DND-41 (cell line): ENCODE data around the gene SORBS1.

Source experiments
- EZH2 ChIP-seq: IDR thresholded peaks from 3 replicates; pipeline ENCODE4 v1.6.1; 2012; ENCODE audit warnings: borderline replicate concordance, low read depth, mild to moderate bottlenecking, moderate library complexity, low read length, inconsistent platforms; ENCODE audit not compliant: severe bottlenecking
- TF ChIP-seq, protein P1 (sequence below): IDR thresholded peaks from 2 replicates; pipeline ENCODE4 v1.5.1; 2012; ENCODE audit warnings: borderline replicate concordance, low read length, moderate library complexity, mild to moderate bottlenecking; ENCODE audit not compliant: poor library complexity, severe bottlenecking; ENCODE audit errors: extremely low read depth

DNA sequence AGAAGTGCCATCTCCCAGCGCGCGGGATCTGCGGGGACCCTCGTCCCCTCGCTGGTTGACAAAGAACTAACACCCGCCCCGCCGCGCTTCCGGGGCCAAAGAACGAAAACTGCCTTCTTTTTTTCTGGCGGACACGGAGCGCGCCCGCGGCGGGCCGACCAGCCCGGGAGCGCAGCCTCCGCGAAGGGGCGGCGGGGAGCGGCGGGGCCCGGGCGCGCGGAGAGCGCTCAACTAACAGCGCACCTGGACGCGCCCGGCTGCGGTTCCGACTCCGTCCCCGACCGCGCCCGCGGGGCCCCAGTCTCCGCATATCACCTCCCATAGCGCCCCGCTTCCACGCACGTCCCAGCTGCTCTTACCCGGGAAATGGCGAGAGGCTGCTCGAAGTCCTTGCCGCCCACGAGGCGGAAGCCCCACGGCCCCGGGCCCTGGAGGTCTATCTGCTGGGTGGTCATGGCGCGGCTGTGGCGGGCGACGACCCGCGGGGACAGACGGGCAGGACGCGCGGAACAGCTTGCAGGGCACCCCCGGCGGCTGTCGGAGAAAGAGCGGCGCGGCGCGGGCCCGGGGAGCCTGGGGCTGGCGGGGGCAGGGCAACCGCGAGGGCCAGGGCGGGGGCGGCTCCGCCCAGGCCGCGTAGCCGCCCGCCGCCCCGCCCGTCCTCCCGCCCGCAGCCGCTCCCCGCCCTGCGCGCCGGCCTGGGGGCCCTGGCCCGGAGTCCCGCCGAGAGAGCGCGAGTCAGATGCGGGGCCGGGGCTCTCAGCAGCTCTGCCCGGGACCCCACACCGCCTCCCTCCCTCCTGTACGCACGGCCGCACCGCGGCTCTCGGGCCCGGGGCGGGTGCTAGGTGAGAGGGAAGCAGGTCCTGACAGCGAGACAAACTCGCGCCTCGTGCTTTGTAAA is 270.5 kb downstream of the SORBS1 start, which contains the start of gene PDLIM1:
- TF ChIP-seq, protein P1, sequence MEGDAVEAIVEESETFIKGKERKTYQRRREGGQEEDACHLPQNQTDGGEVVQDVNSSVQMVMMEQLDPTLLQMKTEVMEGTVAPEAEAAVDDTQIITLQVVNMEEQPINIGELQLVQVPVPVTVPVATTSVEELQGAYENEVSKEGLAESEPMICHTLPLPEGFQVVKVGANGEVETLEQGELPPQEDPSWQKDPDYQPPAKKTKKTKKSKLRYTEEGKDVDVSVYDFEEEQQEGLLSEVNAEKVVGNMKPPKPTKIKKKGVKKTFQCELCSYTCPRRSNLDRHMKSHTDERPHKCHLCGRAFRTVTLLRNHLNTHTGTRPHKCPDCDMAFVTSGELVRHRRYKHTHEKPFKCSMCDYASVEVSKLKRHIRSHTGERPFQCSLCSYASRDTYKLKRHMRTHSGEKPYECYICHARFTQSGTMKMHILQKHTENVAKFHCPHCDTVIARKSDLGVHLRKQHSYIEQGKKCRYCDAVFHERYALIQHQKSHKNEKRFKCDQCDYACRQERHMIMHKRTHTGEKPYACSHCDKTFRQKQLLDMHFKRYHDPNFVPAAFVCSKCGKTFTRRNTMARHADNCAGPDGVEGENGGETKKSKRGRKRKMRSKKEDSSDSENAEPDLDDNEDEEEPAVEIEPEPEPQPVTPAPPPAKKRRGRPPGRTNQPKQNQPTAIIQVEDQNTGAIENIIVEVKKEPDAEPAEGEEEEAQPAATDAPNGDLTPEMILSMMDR = no peak
- no peak for TF ChIP-seq EZH2
